BLaER1 treated with 17β-estradiol and CSF1 and Interleukin-3, amounts not matched to agents 10 nM and 100 nM (cell line): ENCODE data around the gene SIGLEC15.
"Not testable (repeated sequence)": the region's sequence is repeated elsewhere in the genome, so short reads cannot be mapped to it uniquely, and the experiment has no call there.

Experiments used
- H3K27ac ChIP-seq, 11 experiments: shearing (Covaris generic); formaldehyde crosslinking; 2 replicates each; pipeline ENCODE4 v1.8.1; 2022
- H3K27me3 ChIP-seq, 11 experiments: shearing (Covaris generic); formaldehyde crosslinking; 2 replicates each; pipeline ENCODE4 v1.8.1; 2022
- H3K36me3 ChIP-seq, 11 experiments: shearing (Covaris generic); formaldehyde crosslinking; 2 replicates each; pipeline ENCODE4 v1.8.1; 2022
- H3K4me1 ChIP-seq, 10 experiments: shearing (Covaris generic); formaldehyde crosslinking; 2 replicates each; pipeline ENCODE4 v1.8.1; 2022
- H3K4me2 ChIP-seq, 11 experiments: shearing (Covaris generic); formaldehyde crosslinking; 2 replicates each; pipeline ENCODE4 v1.8.1; 2022
- H3K4me3 ChIP-seq, 10 experiments: shearing (Covaris generic); formaldehyde crosslinking; 2 replicates each; pipeline ENCODE4 v1.8.1; 2022
- H3K9ac ChIP-seq, 11 experiments: shearing (Covaris generic); formaldehyde crosslinking; 2 replicates each; pipeline ENCODE4 v1.8.1; 2022
- H3K9me3 ChIP-seq, 11 experiments: shearing (Covaris generic); formaldehyde crosslinking; replicated peaks in 1 of 11; 2 replicates each; pipeline ENCODE4 v1.8.1; 2022
- H4K20me1 ChIP-seq, 11 experiments: shearing (Covaris generic); formaldehyde crosslinking; 2 replicates each; pipeline ENCODE4 v1.8.1; 2022
- Cebpa-rat ChIP-seq, 11 experiments: shearing (Covaris generic); IDR thresholded peaks; 2 replicates each; pipeline ENCODE4 v1.8.1; 2022

Gene SIGLEC15

DNA sequence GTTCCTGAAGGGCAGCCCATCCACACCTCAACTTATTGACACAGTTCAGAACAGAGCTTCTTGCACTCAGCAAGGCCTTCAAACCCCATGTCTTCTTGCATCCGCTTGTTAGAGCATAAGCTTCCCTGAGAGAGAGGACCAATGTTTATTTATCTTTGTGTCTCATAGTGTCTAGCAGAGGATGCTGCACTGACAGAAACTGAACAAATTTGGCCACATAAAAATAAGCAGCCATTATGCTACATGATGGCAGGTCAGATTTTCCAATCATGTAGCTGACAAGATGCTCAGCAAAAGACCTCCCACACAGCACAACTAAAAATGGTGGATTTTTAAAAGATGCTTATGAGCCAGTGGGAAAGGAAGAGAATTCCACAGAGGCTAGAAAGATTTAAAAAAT is 38.1 kb upstream of the SIGLEC15 start:
- no peaks in the 10 kb centered on the region for H3K36me3 ChIP-seq
- no peak for TF ChIP-seq Cebpa-rat (IDR thresholded peaks at IDR 0.05)
- peaks cover 0 to 15% (median 11%) of the 10 kb centered on the region in 10 experiments; a peak in 12 of 20 replicates for H3K4me1 ChIP-seq
- no peak overlapping the region for H3K9ac ChIP-seq
- no peak overlapping the region for H3K27ac ChIP-seq
- no peaks in the 10 kb centered on the region for H4K20me1 ChIP-seq
- H3K4me3 ChIP-seq = no peak overlapping the region
- H3K9me3 ChIP-seq = peaks cover 0 to 18% (median 6%) of the 10 kb centered on the region in 11 experiments; a peak in 8 of 22 replicates
- no peak overlapping the region for H3K4me2 ChIP-seq
- H3K27me3 ChIP-seq = no peaks in the 10 kb centered on the region

DNA sequence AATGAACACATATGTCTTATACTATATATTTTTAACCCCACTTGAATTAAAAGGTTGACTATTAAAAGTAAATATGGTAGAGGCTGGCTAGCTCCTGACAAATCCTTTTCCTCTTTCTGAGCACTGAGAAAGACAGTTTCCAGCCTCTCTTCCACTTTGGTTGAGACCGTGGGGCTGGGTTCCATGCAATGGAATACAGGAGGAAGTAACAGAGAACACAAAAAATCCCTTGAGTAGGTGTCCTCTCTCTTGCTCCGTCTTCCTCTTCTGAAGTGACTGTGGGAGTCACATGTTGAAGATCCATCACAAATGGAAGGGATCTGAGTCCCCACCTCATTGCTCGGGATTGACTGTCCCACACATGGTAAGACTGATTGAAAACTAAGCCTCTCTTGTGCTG is 36.6 kb upstream of the SIGLEC15 start:
- H3K36me3 ChIP-seq = no peaks in the 10 kb centered on the region
- no peak overlapping the region for H3K9ac ChIP-seq
- H4K20me1 ChIP-seq = no peaks in the 10 kb centered on the region
- H3K9me3 ChIP-seq = peaks cover 0 to 18% (median 7%) of the 10 kb centered on the region in 11 experiments; a peak in 8 of 22 replicates
- H3K4me1 ChIP-seq = peaks cover 4 to 23% (median 7%) of the 10 kb centered on the region in 10 experiments; a peak in 15 of 20 replicates
- no peaks in the 10 kb centered on the region for H3K27me3 ChIP-seq
- H3K27ac ChIP-seq = no peak overlapping the region
- H3K4me2 ChIP-seq = no peak overlapping the region
- H3K4me3 ChIP-seq = no peak overlapping the region
- TF ChIP-seq Cebpa-rat (IDR thresholded peaks at IDR 0.05) = no peak

DNA sequence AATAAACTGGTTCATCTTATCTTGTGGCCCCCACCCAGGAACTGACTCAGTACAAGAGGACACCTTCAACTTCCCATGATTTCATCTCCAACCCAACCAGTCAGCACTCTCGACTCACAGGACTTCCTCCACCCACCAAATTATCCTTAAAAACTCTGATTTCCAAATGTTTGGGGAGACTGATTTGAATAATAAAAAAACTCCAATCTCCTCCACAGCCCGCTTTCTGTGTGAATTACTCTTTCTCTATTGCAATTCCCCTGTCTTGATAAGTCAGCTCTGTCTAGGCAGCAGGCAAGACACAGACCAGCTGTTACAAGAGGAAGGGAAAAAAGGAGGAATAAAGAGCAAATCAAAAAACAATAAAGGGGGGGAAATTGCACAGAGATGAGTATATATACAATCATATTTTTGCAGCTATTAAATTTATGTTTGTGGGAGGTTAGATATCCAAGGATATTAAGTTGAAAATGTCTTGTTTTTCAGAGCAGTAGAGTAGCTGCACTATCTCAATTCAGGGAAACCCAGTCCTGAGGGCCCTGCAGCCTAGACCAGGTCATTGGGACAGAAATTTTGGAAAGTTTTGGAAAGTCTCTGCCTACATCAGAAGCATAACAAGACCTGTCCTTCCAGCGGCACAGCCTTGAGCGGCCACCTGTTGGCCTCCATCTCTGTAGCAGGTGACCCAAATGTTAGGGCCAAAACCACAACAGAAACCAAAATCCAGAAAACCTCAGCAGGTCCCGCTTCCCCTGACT is 32.8 kb upstream of the SIGLEC15 start:
- Histone ChIP-seq H3K9me3 (peaks cover 0 to 5% (median under 1%) of the 10 kb centered on the region in 11 experiments; a peak in 6 of 22 replicates), H4K20me1 (no peaks in the 10 kb centered on the region), H3K4me3 (no peak overlapping the region), H3K9ac (no peak overlapping the region), H3K4me1 (peaks cover 0 to 17% (median 4%) of the 10 kb centered on the region in 10 experiments; a peak in 7 of 20 replicates), H3K36me3 (no peaks in the 10 kb centered on the region), H3K27ac (no peak overlapping the region), H3K4me2 (peak overlapping the region in 5 of 11 experiments; percentile 2 to 51 (median 5); a peak in 5 of 22 replicates), H3K27me3 (no peaks in the 10 kb centered on the region)
- no peak for TF ChIP-seq Cebpa-rat (IDR thresholded peaks at IDR 0.05)

DNA sequence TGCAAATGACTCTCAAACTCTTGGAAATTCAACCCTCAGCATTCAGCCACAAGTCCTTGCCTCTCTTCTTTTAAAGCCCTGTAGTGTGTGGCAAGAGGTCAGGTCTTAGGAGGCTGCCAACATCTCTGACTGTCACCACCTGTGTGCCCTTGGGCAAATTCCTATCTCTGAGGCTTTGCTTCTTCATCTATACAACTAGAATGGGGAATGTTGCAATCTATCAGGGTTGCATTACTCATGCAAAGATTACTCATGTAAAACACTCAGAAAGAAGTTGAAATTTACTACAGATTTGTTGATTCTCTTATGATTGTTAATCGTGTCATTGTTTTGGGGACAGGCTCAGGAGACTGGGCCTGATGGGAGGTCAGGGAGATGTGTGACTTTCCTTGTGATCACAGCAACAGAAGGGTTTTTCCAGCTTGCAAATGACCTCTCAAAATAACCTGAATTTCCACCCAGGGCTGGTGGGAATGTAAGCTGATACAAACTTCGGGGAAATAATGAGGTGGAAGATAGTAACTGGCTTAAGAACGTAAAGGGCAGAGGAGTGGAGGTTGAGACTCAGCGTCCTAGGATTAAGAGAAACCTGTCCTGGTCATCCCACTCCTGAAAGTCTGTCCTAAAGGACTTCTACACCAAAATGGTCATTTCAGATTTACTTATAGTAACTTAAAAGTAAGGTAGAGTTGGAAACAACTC is 32.1 kb upstream of the SIGLEC15 start:
- Histone ChIP-seq H3K4me3 (no peak overlapping the region), H3K9me3 (peaks cover 0 to 5% (median under 1%) of the 10 kb centered on the region in 11 experiments; a peak in 6 of 22 replicates), H4K20me1 (no peaks in the 10 kb centered on the region), H3K36me3 (no peaks in the 10 kb centered on the region), H3K9ac (no peak overlapping the region), H3K4me2 (peak overlapping the region in 5 of 11 experiments; percentile 2 to 51 (median 34); a peak in 6 of 22 replicates), H3K4me1 (peaks cover 0 to 17% (median 4%) of the 10 kb centered on the region in 10 experiments; a peak in 7 of 20 replicates), H3K27me3 (no peaks in the 10 kb centered on the region), H3K27ac (no peak overlapping the region)
- TF ChIP-seq Cebpa-rat (IDR thresholded peaks at IDR 0.05) = peak in 4 of 11 experiments; percentile 7 to 34 (median 12); a peak in 1 of 22 replicates

DNA sequence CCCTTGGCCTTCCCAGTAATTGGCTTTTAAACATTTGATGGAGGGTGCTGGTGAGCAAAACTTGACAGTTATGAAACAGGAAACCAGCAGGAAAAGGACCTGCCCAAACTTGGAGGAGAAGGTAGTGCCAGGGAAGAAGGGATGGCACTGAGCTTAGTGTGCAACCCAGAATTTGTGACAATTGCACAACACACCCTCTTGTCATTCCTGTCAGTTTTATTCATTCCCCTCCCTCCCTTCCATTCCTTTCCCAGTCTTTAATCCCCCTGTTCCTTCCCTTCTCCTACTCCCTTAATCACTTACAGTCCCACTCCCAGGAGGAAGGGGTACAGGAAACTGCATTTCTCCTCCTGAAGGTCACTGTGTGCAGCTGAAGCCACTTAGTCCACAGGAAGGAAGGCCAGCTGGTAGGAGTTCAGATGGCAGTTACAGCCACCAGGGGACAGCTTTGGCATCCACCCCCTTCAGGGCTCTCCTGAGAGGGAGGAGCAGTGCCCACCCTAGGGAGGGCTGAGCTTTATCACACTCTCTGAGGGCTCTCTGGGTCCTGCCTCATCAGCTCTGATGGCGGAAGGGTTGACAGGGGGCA is 24.0 kb upstream of the SIGLEC15 start:
- peak overlapping the region in 10 of 11 experiments; percentile 4 to 60 (median 39); a peak in 17 of 22 replicates for H3K4me2 ChIP-seq
- TF ChIP-seq Cebpa-rat (IDR thresholded peaks at IDR 0.05) = no peak
- no peak overlapping the region for H3K4me3 ChIP-seq
- no peaks in the 10 kb centered on the region; a peak in 2 of 22 replicates for H3K36me3 ChIP-seq
- H3K9me3 ChIP-seq = peaks cover 60 to 72% (median 67%) of the 10 kb centered on the region in 11 experiments
- H3K27me3 ChIP-seq = no peaks in the 10 kb centered on the region
- no peak overlapping the region for H3K9ac ChIP-seq
- H3K4me1 ChIP-seq = peaks cover 6 to 13% (median 11%) of the 10 kb centered on the region in 10 experiments; a peak in 16 of 20 replicates
- no peaks in the 10 kb centered on the region for H4K20me1 ChIP-seq
- H3K27ac ChIP-seq = no peak overlapping the region

DNA sequence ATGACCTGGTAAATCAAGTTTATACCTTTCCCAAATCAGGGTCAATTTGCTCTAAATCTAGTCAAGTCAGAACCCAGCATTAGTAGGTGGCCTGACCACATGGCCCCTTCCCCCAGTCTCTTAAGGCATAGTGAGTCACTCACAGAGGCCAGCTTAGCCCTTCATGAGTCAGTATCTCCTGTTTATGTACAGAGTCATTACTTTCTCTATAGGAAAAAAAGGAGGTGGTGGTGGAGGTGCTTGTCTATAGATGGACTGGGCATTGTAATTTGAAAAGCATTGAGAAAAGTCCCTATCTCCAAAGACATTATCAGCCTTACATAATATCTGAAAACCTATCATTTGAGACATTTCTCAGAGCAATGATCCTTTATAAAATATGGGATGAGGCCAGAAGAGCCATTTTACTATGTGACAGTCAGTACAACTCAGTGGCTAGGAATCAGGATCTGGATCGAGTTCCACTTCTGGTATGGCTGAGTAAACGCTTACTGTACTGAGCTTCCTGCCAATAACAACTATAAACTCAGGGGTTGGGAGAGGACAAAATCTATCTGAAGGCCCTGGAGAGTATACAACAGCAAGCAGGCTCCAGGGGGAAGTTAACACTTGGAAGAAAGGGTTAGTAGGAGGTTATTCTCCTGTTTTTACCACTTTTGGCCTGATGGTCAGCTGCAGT is 22.5 kb upstream of the SIGLEC15 start:
- Histone ChIP-seq H3K4me1 (peaks cover 6 to 22% (median 19%) of the 10 kb centered on the region in 10 experiments; a peak in 16 of 20 replicates), H3K27me3 (no peaks in the 10 kb centered on the region), H3K4me2 (peak overlapping the region in 1 of 11 experiments; percentile 16; a peak in 1 of 22 replicates), H3K9me3 (peaks cover 60 to 81% (median 76%) of the 10 kb centered on the region in 11 experiments), H3K9ac (no peak overlapping the region), H4K20me1 (no peaks in the 10 kb centered on the region), H3K36me3 (no peaks in the 10 kb centered on the region; a peak in 2 of 22 replicates), H3K4me3 (no peak overlapping the region), H3K27ac (no peak overlapping the region)
- TF ChIP-seq Cebpa-rat (IDR thresholded peaks at IDR 0.05) = no peak

DNA sequence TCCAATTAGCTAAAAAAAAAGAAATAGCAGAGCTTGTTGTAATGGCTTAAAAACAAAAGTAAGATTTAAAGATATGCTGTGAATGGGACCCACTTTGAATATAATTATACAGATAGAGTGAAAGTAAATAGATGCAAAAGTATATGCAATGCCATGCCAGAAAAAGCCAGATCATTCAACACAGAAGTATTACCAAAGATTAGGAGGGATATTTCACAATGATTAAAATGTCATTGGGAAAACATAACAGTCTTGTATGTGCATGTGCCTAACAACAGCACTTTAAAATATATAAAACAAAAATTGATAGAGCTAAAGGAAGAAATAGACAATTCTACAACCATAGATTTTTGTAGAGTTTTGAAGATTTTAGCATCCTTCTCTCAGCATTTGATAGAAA is 19.9 kb upstream of the SIGLEC15 start:
- no peak for TF ChIP-seq Cebpa-rat (IDR thresholded peaks at IDR 0.05)
- H3K4me2 ChIP-seq = no peak overlapping the region
- no peaks in the 10 kb centered on the region for H3K27me3 ChIP-seq
- H3K4me1 ChIP-seq = peaks cover 6 to 22% (median 19%) of the 10 kb centered on the region in 10 experiments; a peak in 16 of 20 replicates
- no peak overlapping the region for H3K27ac ChIP-seq
- H3K9me3 ChIP-seq = peaks cover 40 to 80% (median 65%) of the 10 kb centered on the region in 11 experiments
- H3K36me3 ChIP-seq = no peaks in the 10 kb centered on the region; a peak in 2 of 22 replicates
- no peaks in the 10 kb centered on the region for H4K20me1 ChIP-seq
- no peak overlapping the region for H3K4me3 ChIP-seq
- H3K9ac ChIP-seq = no peak overlapping the region

DNA sequence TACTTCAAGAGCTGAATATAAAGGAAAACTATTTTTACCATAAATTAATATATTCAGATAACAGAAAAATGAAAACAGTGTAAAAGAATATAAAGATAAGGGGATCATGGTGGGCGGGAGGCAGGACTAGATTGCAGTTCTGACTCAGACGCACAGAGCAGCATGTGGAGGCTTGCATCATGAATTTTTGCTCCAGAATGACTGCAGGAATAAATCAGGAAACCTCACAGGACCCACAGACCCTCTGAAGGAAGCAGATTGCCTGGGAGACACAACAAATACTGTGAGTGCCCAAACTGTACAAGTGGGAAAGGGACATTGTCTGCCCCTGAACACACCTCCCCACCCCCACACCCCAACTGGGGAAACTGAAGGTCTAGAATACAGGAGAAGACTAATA is 19.2 kb upstream of the SIGLEC15 start:
- no peak overlapping the region for H3K9ac ChIP-seq
- H3K36me3 ChIP-seq = no peaks in the 10 kb centered on the region; a peak in 2 of 22 replicates
- no peak overlapping the region for H3K27ac ChIP-seq
- peaks cover 6 to 21% (median 18%) of the 10 kb centered on the region in 10 experiments; a peak in 16 of 20 replicates for H3K4me1 ChIP-seq
- H3K27me3 ChIP-seq = no peaks in the 10 kb centered on the region
- TF ChIP-seq Cebpa-rat (IDR thresholded peaks at IDR 0.05) = no peak
- no peak overlapping the region for H3K4me3 ChIP-seq
- H3K9me3 ChIP-seq = peaks cover 33 to 76% (median 59%) of the 10 kb centered on the region in 11 experiments
- no peaks in the 10 kb centered on the region for H4K20me1 ChIP-seq
- peak overlapping the region in 6 of 11 experiments; percentile 9 to 47 (median 18); a peak in 7 of 22 replicates for H3K4me2 ChIP-seq

DNA sequence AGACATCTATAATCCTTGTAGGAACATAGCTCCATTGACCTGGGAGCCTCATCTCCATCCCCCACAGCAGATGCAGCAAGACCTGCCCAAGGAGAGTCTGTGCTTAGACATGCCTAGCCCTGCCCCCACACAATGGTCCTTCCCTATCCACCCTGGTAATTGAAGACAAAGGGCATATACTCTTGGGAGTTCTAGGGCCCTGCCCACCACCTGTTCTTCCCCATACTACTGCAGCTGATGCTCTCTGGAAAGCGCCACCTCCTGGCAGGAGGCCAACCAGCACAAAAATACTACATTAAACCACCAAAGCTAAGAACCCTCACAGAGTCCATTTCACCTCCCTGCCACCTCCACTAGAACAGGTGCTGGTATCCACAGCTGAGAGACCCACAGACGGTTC is 18.3 kb upstream of the SIGLEC15 start:
- not testable (repeated sequence) for H3K36me3 ChIP-seq, H3K4me3 ChIP-seq, H3K9ac ChIP-seq, H4K20me1 ChIP-seq, H3K27ac ChIP-seq, H3K27me3 ChIP-seq
- H3K9me3 ChIP-seq = peaks cover 27 to 67% (median 50%) of the 10 kb centered on the region in 11 experiments
- H3K4me2 ChIP-seq = peak overlapping the region in 8 of 11 experiments; percentile 2 to 47 (median 30); a peak in 12 of 22 replicates
- peaks cover 0 to 14% (median 11%) of the 10 kb centered on the region in 10 experiments; a peak in 15 of 20 replicates for H3K4me1 ChIP-seq

DNA sequence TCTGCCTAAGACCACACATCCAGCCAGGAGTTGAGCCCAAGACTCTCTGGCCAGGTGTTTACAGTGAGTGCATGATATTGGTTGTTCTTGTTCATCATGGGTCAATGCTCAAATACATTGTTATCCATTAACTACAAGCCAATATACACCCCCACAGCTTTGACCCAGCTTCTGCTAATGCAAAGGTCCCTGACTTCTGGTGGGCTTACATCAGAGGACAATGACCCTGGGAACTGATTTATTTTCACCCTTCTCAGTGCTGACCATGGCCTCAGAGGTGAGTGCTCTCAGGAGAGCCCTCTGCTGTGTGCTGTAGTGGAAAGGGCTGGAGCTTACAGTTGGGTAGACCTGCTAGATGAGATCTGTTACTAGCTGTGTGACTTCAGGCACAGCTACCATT is 10.7 kb upstream of the SIGLEC15 start:
- H3K4me1 ChIP-seq = peaks cover 0 to 17% (median 15%) of the 10 kb centered on the region in 10 experiments; a peak in 15 of 20 replicates
- H3K4me3 ChIP-seq = not testable (repeated sequence)

More for the DNA sequence above, 10.7 kb upstream of the SIGLEC15 start:
- H3K9me3 ChIP-seq = peaks cover 6 to 30% (median 16%) of the 10 kb centered on the region in 11 experiments; a peak in 16 of 22 replicates
- not testable (repeated sequence) for H4K20me1 ChIP-seq, H3K36me3 ChIP-seq, H3K27ac ChIP-seq, H3K4me2 ChIP-seq, H3K27me3 ChIP-seq, H3K9ac ChIP-seq
